ENCODE results near the gene SYT15.

GRCh38 chr10:46549171-46550075 is 29.5 kb upstream of the SYT15 start:
- TF ChIP-seq EZH2phosphoT487 (IDR thresholded peaks at IDR 0.05; ENCODE audit: borderline replicate concordance, low read depth) (no peak), POLR2AphosphoS5 (IDR thresholded peaks at IDR 0.05; ENCODE audit: low read depth, low read length) (no peak), TAF1 (IDR thresholded peaks at IDR 0.05; ENCODE audit: borderline replicate concordance, low read depth, low read length) (no peak), FOXM1 (IDR thresholded peaks at IDR 0.05; ENCODE audit: low read depth) (no peak), CTCF (IDR thresholded peaks at IDR 0.05) (no peak)
